Anterior cingulate cortex (tissue), 58 donors: Measurements from ENCODE around the gene PRXL2C.
"Not testable (repeated sequence)": the region's sequence is repeated elsewhere in the genome, so short reads cannot be mapped to it uniquely, and the experiment has no call there.

Experiments used
- DNase-seq, 58 donors: peaks; one replicate each; lab custom pipeline; 2025; lab: John Stamatoyannopoulos, UW

Gene PRXL2C

GRCh38 chr9:96614664-96615063, 40.5 kb downstream of the PRXL2C start:
- not testable (repeated sequence) for DNase-seq

GRCh38 chr9:96612966-96613589, 42.0 kb downstream of the PRXL2C start:
- peak in 6 of 58 donors; percentile 4 to 27 (median 20) for DNase-seq

GRCh38 chr9:96612105-96612965, 42.8 kb downstream of the PRXL2C start:
- DNase-seq: peak in 57 of 58 donors; percentile 25 to 96 (median 76)

- DNase-seq: no peak
Observed at GRCh38 chr9:96611302-96611701, 43.8 kb downstream of the PRXL2C start.

- no peak for DNase-seq
Observed at GRCh38 chr9:96609732-96610131, 45.4 kb downstream of the PRXL2C start.

- DNase-seq: peak in 1 of 58 donors; percentile 8
Observed at GRCh38 chr9:96607971-96608370, 47.1 kb downstream of the PRXL2C start.

- no peak for DNase-seq
Observed at GRCh38 chr9:96605328-96605727, 49.8 kb downstream of the PRXL2C start.

GRCh38 chr9:96604004-96604319, 51.2 kb downstream of the PRXL2C start:
- DNase-seq: peak in 3 of 58 donors; percentile 19 to 49 (median 44)

- DNase-seq: no peak
Observed at GRCh38 chr9:96603305-96604003, 51.7 kb downstream of the PRXL2C start.

- no peak for DNase-seq
Observed at GRCh38 chr9:96599298-96599697, 55.8 kb downstream of the PRXL2C start.

GRCh38 chr9:96596601-96597111, 58.5 kb downstream of the PRXL2C start:
- DNase-seq: no peak
